Lung microvascular endothelial cell (primary cell): ENCODE results near the gene WDR27. TPM values are rescaled to one million over a fixed set of nuclear protein-coding genes. Genes with fewer than 3 reads are reported as not detected.

Experiments used
- DNase-seq, 2 donors: peaks; one replicate each; pipeline versions ENCODE4 v3.0.0 to v3.0.0-alpha.2; 2010; ENCODE audit warnings: low read depth in 2 of 2
- total RNA-seq: library from RNA; depleted of rRNA; stranded (reverse); fragments of >200 nt; gene quantifications from 2 replicates; pipeline ENCODE4 v1.2.1, GENCODE V29; 2014

The WDR27 gene
- total RNA-seq, 1 donor from 2014 or later = 18.7 TPM

DNA sequence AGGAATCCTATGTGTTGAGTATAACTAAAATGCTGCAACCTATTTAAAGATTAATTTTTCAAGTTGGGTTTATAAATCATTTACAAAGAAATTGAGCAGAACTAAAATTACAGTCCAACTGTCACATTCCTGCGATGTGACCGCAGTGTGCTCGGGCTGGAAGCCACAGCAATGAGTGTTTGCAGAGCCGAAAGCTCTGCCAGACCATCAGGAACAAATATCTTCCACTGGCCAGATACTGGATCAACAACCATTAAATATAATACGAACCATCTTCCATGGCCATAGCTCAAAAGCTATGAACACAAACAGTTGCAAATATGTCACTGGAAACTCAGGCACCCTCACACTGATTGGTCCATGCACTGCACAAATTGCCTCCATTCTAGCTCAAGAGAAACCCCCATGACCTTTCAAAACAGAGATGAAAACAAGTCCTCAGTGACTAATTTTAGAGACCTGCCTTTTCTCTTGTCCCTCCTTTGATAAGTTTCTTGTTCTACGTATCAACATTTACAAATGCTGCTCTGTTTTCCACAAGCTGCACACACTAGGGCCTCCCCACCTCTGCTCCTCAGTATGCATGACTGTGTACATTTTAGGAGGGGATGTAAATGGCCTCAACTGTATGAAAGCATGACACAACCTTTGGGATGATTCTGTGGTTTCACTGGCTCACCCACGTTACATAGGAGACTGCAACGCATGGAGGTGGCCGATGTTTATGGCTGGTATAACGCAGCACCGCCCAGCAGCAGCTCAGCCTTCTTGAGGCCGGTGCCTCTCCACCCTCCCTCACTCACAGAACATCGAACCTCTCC is 171.7 kb downstream of the WDR27 start:
- no peak for DNase-seq

DNA sequence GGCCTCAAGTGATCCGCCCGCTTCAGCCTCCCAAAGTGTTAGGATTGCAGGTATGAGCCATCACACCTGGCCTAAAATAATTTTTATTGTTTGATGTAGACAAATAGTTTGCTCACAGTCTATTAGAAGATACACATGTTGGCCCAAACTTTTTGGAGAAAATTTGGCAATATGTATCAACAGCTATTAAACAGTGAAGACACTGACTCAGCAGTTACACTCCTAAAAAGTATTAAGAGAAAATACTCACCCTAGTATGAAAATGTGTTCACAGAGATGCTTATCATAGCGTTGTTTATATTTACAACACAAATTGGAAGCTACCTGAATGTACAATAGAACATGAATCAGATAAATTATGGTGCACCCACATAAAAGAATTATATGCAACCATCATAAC is 173.1 kb downstream of the WDR27 start:
- no peak for DNase-seq

DNA sequence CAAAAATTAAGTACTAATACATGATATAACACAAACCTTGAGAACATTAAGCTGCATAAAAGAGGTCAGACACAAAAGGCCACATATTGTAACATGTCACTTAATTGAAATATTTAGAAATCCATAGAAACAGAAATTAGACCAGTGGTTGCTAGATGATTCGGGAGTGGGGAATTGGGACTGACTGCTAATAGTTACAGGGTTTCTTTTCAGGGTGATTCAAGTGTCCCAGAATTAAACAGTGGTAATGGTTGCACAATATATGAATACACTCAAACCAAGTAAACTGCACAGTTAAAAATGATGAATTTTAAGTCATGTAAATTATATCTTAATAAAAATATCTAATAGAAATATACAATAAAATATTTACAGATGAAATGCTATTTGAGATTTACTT is 174.5 kb downstream of the WDR27 start:
- no peak for DNase-seq

DNA sequence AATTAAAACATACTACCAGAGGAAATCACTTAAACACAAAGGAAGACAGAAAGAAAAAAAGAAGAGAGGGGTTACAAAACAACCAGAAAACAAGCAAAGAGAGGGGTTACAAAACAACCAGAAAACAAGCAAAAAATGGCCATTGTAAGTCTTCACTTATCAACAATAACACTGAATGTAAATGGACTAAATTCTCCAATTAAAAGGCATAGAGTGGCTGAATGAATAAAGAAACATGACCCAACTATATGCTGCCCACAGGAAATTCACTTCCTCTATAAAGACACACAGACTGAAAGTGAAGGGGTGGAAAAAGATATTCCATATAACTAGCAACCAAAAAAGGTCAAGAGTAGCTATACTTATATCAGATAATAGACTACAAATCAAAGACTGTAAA is 180.0 kb downstream of the WDR27 start:
- no peak for DNase-seq

DNA sequence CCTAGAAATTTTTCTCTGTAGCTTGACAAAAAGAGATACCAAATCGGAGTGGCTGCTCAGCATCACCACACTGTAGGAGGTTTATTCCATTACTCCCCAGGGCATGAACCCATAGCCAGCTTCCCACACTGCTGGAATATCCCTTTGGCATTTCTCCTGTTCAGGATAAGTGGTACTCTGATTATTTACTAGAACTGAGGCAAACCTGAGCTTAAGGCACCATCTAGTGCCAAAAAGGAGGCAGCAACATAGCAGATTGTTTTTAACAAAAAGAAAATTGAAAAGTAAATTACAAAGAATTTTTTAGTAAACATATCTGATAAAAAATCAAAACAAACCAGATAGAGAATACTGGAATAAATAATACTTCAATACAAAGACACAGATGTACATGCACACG is 181.7 kb downstream of the WDR27 start:
- no peak for DNase-seq

DNA sequence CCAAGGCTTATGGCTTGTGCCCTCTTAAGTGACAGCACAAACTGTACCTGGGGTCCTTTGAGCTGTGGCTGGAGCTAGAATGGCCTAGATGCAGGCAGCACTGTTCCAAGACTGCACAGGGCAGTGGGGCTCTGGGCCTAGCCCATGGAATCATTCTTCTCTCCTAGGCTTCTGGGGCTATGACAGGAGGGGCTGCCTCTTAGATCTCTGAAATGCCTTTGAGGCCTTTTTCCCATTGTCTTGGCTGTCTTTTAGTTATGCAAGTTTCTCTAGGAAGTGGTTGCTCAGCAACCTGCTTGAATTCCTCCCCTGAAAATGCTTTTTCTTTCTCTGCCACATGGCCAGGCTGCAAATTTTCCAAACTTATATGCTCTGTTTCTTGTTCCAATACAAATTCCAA is 183.4 kb downstream of the WDR27 start:
- no peak for DNase-seq

DNA sequence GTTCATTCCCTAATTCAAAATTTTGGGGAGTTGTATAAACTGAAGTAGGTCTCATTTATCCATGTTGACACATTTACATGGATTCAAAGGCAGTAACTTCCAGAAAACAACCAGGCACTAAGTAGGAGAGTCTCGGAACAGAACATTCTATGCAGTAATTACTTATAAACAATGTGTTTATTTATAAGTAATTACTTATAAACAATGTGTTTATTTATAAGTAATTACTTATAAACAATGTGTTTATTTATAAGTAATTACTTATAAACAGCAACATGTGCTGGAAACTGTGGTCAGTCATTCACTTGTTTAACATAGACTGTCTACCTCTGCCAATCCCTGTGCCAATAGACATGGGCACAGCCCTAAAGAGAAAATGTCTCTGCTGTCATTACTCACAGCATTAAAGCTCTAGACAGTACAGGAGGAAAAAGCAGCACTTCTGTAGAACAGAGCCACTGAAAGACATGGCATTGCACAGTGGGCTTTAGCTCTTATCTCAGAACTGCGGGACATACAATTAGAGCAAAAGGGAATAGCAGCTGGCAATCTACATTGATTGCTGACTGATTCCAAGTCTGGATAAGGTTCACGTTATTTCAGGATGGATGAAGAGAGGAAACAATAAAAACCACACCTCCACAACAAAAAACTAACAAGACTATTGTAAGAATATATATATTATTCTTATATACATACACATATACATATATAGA is 188.2 kb downstream of the WDR27 start:
- DNase-seq = peak in 1 of 2 donors; percentile 11

DNA sequence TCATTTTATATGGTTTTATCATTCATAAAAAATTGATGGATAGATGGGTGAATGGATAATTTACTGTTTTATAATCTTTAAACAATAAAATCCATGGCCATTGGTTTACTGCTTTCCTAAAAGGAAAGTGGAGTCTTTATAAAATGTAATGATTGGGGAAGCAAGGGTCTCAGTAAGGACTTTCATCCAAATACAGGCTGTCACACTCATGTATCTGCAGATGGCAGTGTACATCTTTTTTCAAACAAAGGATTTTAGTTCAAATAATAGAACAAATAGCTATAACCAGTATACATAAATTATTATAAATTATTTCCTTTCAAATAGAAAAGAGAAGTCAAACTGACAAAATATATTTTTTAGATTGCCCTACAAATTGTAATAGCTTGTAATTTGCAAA is 190.0 kb downstream of the WDR27 start:
- DNase-seq = peak in 1 of 2 donors; percentile 53

DNA sequence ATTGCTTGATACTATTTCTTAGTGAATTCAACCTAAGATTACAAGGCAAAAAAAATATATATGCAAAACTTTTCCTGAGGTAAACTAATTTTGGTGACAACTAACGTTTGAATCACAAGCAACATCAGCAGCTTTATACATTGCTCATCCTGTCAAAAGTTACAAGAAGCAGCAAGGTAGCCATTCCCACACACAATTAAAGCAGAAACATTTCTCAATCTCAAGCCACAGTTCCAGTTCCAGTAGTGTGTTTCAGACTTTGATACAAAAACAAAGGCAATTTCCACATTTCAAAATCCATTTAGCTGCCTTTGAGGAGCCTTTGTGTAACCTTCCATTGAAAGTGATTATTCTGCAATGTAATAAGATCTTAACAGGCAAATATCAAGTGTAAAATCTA is 191.0 kb downstream of the WDR27 start:
- DNase-seq = no peak

DNA sequence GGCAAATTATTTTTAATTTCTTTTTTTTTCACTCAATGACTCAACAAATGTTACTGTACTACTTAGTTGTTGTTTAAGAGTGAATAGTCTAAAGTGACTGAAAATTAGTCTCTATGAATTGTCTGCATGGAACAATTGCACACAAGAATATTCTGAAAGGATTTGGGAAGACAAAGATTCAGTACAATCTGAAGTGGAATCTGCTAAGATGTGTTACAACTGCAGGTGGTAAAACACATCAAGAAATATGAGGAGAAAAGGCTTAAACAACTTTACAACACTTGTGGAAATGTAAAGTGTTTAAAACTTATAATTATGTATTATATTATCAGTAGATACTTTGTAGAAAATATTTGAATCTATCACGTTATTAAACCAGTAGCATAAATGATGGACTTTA is 193.4 kb downstream of the WDR27 start:
- DNase-seq = no peak

DNA sequence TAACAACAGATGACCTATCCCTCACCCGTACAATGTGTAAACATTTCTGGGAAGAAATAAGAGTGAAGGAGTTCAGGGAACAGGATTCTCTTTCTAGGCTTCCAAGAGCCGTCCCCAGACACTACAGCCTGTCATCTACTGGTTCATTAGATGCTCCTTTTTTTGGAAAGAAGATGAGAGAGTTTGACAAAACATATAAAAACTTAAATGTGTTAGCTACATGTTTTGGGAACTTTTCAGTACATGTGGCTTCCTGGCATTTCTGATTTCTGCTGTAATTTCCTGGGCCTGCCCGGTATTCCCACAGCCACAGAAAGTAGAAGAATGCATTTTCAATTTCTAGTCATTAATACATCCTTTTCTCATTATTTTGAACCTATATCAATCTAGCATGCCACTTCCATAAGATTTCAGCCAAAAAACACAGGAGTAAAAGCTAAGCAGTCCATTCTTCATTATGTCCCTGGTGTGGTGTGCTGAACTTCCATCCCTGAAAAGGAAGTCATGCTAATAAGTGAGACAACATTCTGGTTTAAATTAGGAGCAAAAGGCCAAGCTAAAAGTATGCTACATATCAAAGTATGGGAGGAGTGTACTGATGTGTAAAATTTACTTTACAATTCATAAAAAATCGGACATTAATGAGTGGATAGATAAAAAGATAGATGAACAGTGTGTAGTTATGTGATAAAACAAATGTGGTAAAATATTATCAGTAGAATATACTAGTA is 198.2 kb downstream of the WDR27 start:
- peak in 1 of 2 donors; percentile 8 for DNase-seq

DNA sequence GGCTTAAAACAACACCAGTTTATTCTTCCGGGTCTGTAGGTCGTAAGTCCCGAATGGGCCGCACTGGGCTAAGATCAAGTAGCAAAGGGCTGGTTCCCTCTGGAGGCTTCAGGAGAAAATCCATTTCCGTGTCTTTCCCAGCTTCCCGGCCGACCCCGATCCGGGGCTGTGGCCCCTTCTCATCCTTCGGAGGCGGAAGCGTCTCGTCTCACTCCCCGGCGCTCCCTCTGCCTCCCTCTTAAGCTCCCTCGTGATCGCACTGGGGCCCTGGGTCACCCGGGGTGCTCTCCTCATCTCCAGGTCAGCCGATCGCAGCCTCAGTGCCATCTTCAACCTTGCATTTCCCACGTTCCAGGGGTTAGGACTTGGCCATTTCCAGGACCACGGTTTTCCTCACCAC is 199.4 kb downstream of the WDR27 start:
- no peak for DNase-seq

DNA sequence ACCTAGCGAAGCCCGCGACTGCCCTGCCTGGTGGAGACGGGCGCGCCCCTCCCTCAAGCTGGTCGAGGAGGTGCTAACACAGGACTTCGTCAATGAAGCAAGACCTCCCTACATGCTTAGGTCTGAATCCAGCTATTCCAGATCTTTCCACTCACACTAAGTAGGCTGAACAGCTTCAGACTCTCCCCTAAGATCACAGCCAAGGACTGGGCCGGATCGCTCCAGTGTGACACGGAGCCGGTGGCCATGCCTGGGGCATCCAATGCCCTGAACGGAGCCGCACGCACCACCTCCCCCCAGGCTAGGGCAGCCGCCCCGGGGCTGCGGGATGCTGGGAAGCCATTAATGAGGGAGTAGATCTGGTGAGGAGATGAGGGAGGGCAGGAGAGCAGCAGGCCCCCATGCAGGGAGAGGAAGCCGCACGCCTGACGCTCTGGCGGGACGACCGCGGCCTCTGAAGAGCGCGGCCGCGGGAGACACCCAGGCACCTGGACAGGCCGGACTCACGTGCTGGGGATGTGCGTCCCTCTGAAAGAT is 200.0 kb downstream of the WDR27 start:
- DNase-seq = no peak

DNA sequence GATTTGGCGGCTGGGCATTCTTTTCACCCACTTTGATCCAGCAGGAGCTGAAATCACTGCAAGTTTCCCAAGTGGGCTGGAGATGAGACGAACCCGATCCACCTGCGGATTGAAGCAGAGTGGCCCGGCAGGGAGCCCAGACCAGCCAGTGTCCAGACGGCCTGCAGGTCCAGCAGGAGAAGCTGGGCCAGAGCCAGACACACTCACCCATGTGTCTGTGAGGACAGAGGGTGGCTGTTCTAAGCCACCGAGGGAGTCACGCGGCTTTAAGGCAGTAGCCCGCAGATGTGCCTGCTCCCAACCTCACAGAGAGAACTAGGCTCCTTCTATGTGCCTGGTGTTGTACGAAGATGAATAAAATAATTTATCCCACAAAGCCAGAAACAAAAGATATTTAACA is 200.7 kb downstream of the WDR27 start:
- no peak for DNase-seq

DNA sequence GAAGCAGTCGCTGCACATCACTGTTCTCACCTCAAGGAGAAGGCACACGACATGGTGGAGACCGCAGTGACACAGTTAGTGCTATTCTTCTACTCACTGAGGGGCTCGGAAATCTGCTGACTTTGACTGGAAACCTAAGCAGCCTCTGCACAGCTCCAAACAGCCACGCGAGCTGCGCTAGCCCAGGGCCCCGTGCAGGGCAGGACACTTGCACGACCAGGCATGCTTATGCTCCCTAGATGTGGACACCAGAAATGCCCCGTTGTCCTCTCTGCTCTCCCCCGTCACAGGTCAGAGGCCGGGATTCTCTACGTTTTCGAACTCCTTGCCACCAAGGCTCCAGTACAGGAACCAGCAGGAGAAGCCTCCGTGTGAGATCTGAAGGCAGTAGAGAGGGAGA is 201.1 kb downstream of the WDR27 start:
- DNase-seq = no peak

DNA sequence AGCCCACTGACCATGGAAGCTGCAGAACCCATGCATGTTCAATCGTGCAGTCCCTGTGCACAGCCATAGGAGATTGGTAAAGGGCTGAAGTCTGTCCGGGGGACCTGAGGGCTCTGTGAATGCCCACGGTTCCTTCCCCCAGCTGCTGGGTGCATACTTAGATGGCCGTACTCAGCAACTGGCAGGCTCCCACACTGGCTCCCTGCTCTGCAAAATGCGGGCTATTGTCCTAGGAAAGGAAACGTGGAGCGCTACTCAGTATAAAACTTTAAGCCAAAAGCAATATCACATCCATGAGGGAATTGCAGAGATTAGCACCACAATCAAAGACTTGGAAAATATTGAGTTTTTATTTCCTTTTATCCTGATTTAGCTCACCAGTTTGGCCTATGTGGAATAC is 202.0 kb downstream of the WDR27 start:
- DNase-seq = peak in 1 of 2 donors; percentile 52

DNA sequence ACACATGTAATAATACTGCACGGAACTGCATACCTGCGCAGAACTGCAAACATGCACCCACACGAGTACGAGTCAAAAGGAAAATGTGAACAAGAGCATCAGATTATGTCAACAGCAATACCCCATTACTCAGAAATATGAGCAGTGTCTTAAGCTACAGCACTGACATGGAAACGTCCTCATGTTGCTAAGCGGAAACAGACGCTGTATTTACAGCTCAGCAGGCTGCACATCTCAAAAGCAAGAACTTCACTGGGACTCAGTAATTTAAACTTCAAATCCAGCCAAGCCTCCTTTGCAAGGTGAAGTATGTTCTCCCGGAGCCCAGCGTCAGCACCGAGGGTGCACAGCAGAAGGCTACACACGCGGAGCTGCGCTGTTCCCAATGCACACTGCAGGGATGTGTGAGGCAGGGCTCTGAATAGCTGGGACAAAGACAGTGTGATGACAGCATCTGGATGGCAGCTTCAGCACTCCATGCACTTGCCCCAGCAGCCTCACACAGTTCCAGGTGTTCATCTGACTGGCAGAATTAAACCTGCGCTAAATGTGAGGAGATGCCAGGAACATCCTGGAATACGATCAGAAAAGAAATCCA is 202.8 kb downstream of the WDR27 start:
- no peak for DNase-seq

DNA sequence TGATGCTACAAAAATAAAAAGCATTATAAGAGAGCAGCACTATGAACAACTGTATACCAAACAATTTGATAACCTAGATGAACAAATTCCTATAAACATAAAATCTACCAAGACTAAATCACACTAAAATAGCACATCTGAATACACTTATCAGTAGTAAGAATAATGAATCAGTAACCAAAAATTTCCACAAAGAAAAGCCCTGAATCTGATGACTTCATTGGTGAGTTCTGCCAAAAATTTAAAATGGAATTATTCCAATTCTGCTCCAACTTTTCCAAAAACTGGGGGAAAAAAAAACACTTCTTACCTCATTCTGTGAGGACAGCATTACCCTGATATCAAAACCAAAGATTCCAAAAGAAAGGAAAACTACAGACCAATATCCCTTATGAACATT is 206.2 kb downstream of the WDR27 start:
- no peak for DNase-seq

DNA sequence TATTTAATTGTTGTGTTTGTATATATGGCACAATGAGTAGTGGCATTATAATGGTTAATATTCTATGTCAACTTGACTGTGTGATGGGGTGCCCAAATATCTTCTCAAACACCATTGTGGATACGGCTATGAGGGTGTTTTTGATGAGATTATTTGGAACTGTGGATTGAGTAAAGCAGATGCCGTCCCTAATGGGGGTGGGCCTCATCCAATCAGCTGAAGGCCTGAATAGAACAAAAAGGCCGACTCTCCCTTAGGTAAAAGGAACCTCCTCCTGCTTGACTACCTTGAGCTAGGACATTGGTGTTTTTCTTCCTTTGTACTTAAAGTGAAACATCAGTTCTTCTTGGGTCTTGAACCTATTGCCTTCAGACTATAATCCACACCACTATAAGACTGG is 207.8 kb downstream of the WDR27 start:
- DNase-seq = no peak

DNA sequence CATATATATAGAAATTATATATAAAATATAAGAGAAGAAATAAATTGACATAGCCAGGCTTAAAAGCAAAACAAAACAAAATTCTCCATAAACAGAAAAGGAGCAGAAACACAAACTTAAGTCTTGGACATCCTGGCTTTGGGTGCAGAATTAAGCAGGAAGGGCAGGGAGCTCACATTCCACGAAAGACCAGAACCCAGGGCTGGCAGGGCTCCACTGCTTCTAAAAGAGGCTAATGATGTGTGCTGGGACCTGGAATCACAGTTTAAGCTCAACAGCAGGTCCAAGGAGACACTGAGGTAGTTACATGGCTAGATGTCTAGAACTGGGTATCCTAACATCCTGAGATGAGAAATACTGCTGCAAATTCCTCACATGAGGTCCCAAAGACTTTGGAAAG is 210.3 kb downstream of the WDR27 start:
- DNase-seq = no peak

DNA sequence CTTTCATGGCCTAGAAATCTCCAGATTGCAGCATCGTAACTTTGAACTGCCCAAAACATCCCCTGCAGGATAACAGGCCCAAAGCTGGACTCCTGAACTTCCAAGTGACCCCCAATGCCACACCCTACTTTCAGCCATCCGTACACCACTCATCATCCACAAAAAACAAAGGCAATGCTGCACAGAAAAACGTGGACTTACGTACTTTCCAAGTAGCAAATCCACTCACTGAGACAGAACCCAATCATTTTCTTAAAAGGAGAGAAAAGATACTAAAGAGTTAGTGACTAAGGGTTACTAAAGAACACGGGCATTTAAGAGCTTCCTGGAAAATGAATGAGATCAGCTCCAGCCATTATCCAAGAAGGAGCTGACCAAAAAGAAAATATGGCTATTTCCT is 211.0 kb downstream of the WDR27 start:
- DNase-seq = peak in 1 of 2 donors; percentile 6

DNA sequence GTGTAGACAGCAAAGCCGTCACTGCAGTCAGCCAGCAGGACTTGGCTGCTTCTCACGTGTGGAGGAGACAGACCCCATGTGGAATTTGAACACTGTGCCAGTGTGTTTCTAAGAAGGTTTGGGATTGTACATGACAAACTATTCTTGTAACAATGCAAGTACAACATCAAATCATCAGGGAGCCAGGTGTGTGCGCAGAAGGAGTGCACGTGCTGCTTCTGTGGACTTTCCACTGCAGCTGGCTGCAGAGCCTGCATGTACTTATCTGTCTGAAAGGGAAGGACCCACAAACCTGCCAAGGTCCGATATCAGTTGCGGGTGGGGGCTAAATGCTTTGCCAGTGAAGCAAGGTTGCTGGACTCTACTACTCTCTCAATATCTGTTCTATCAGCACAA is 211.6 kb downstream of the WDR27 start:
- no peak for DNase-seq
